NK-92 (cell line): ENCODE measurements around the gene TMX3.

ENCODE experiments used
- DNase-seq: peaks from one replicate; lab custom pipeline; 2025; ENCODE audit not compliant: unreplicated experiment; lab: John Stamatoyannopoulos, UW

TMX3 gene

GRCh38 chr18:68713131-68713530, 1.8 kb downstream of the TMX3 start:
- DNase-seq = no peak

GRCh38 chr18:68707646-68708045, 7.3 kb downstream of the TMX3 start:
- no peak for DNase-seq

- DNase-seq = no peak
Observed at GRCh38 chr18:68705119-68705518, 9.8 kb downstream of the TMX3 start.

GRCh38 chr18:68703326-68703725, 11.6 kb downstream of the TMX3 start:
- DNase-seq = no peak

- no peak for DNase-seq
Observed at GRCh38 chr18:68701353-68701752, 13.6 kb downstream of the TMX3 start.

- no peak for DNase-seq
Observed at GRCh38 chr18:68699043-68699442, 15.9 kb downstream of the TMX3 start.

- DNase-seq = no peak
Observed at GRCh38 chr18:68696937-68697336, 18.0 kb downstream of the TMX3 start.

GRCh38 chr18:68694316-68694715, 20.6 kb downstream of the TMX3 start:
- DNase-seq = no peak

GRCh38 chr18:68693091-68693815, 21.7 kb downstream of the TMX3 start:
- no peak for DNase-seq

GRCh38 chr18:68679528-68679927, 35.4 kb downstream of the TMX3 start:
- no peak for DNase-seq

GRCh38 chr18:68676913-68677312, 38.0 kb downstream of the TMX3 start:
- no peak for DNase-seq

GRCh38 chr18:68667121-68667520, 47.8 kb downstream of the TMX3 start:
- no peak for DNase-seq

GRCh38 chr18:68666381-68666780, 48.5 kb downstream of the TMX3 start:
- DNase-seq = no peak

GRCh38 chr18:68665628-68666027, 49.3 kb downstream of the TMX3 start:
- no peak for DNase-seq

- no peak for DNase-seq
Observed at GRCh38 chr18:68662754-68663153, 52.2 kb downstream of the TMX3 start.

GRCh38 chr18:68660354-68661183, 54.3 kb downstream of the TMX3 start:
- DNase-seq = no peak

GRCh38 chr18:68648191-68648590, 66.7 kb downstream of the TMX3 start:
- DNase-seq = no peak

GRCh38 chr18:68642003-68642402, 72.9 kb downstream of the TMX3 start:
- DNase-seq = no peak

- DNase-seq = no peak
Observed at GRCh38 chr18:68640861-68641260, 74.0 kb downstream of the TMX3 start.

GRCh38 chr18:68638613-68639012, 76.3 kb downstream of the TMX3 start:
- no peak for DNase-seq

GRCh38 chr18:68627812-68628211, 87.1 kb downstream of the TMX3 start:
- DNase-seq = no peak
